HG02678 (cell line): ENCODE results near the gene CSNK1G1.
A peak's percentile ranks its signal among the peaks of the same experiment; 100 is the strongest.
"Not testable (repeated sequence)": the region's sequence is repeated elsewhere in the genome, so short reads cannot be mapped to it uniquely, and the experiment has no call there.

ENCODE experiments used
- ATAC-seq: cut with Tn5 transposase; IDR thresholded peaks from one replicate; pipeline ENCODE4 v1.9.1; 2021; ENCODE audit warnings: mild to moderate bottlenecking, moderate library complexity; ENCODE audit not compliant: unreplicated experiment

Gene CSNK1G1

GRCh38 chr15:64355944-64356709, at the start of gene CSNK1G1:
Gene CSNK1G1 (minus strand): TSS chr15:64356173. CDS start chr15:64300499, 55,674 bp downstream.
- peak; percentile 97 for ATAC-seq

- no peak for ATAC-seq
These were observed 44.6 kb upstream of the CSNK1G1 start for GRCh38 chr15:64400583-64400982.

GRCh38 chr15:64398575-64398974, 42.6 kb upstream of the CSNK1G1 start:
- ATAC-seq: no peak

GRCh38 chr15:64396789-64397188, 40.8 kb upstream of the CSNK1G1 start:
- no peak for ATAC-seq

GRCh38 chr15:64392471-64392870, 36.5 kb upstream of the CSNK1G1 start:
- ATAC-seq: not testable (repeated sequence)

GRCh38 chr15:64389036-64389435, 33.1 kb upstream of the CSNK1G1 start:
- ATAC-seq: no peak

- ATAC-seq: peak; percentile 98
These were observed 31.7 kb upstream of the CSNK1G1 start, which contains the start of gene TRIP4 for GRCh38 chr15:64387562-64388168. Gene TRIP4 (plus strand): TSS chr15:64387836. CDS start chr15:64387864, 28 bp downstream.

GRCh38 chr15:64386291-64386690, 30.3 kb upstream of the CSNK1G1 start:
- ATAC-seq: no peak

- no peak for ATAC-seq
These were observed 27.8 kb upstream of the CSNK1G1 start for GRCh38 chr15:64383760-64384159.

GRCh38 chr15:64381000-64381751, 25.2 kb upstream of the CSNK1G1 start, which contains the start of gene PCLAF:
Gene PCLAF (minus strand): TSS chr15:64381441. CDS start chr15:64381371, 70 bp downstream.
- peak; percentile 98 for ATAC-seq

- ATAC-seq: not testable (repeated sequence)
These were observed 24.3 kb upstream of the CSNK1G1 start for GRCh38 chr15:64380130-64380870.

- no peak for ATAC-seq
These were observed 23.4 kb upstream of the CSNK1G1 start for GRCh38 chr15:64379216-64379960.

- ATAC-seq: no peak
These were observed 17.4 kb upstream of the CSNK1G1 start for GRCh38 chr15:64373360-64373759.

- ATAC-seq: not testable (repeated sequence)
These were observed 15.4 kb upstream of the CSNK1G1 start for GRCh38 chr15:64371383-64371782.

GRCh38 chr15:64369078-64369607, 13.2 kb upstream of the CSNK1G1 start:
- no peak for ATAC-seq

GRCh38 chr15:64361259-64361658, 5.3 kb upstream of the CSNK1G1 start:
- ATAC-seq: no peak

- ATAC-seq: no peak
These were observed 702 bp upstream of the CSNK1G1 start for GRCh38 chr15:64356710-64357040.

GRCh38 chr15:64355348-64355943, 527 bp downstream of the CSNK1G1 start:
- ATAC-seq: peak; percentile 9

GRCh38 chr15:64354688-64355344, 1.2 kb downstream of the CSNK1G1 start:
- no peak for ATAC-seq
